Measurements from ENCODE around the gene CLEC2D. TPM values are rescaled to one million over a fixed set of nuclear protein-coding genes. Genes with fewer than 3 reads are reported as not detected.
A peak's percentile ranks its signal among the peaks of the same experiment; 100 is the strongest.
"Not testable (repeated sequence)": the region's sequence is repeated elsewhere in the genome, so short reads cannot be mapped to it uniquely, and the experiment has no call there.

CLEC2D gene, protein sequence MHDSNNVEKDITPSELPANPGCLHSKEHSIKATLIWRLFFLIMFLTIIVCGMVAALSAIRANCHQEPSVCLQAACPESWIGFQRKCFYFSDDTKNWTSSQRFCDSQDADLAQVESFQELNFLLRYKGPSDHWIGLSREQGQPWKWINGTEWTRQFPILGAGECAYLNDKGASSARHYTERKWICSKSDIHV
- total RNA-seq (2014; rRNA removed; shearing (Covaris generic)): 1.7 and 2.1 TPM in 2 replicates

DNA sequence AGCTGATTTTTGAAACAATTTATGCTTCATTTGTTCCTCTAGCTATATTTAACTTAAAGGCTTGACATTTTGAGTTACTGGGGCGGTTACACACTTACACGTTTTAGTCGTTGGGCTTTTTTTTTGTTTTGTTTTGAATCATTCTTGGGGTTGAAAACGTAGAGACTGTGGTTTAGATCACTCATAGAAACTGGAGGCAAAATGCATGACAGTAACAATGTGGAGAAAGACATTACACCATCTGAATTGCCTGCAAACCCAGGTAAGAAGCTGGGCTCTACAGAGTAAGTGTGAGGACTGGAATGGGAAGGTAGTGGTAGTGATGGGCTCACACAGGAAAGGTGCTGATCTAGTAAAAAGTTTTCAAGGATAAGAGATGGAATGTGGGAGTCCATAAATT lies at the start of gene CLEC2D:
TSS of gene CLEC2D (plus strand) at position 180 of the 400 bp plus-strand sequence. CDS start at position 202, 22 bp downstream.
- H3K9me3 ChIP-seq (replicated peaks): no peaks in the 10 kb centered on the region
- no peak within 1 kb of the TSS for H3K4me3 ChIP-seq
- peaks cover 4% of the 10 kb centered on the region for H3K36me3 ChIP-seq
- H3K27ac ChIP-seq: no peak within 1 kb of the TSS
- H3K4me1 ChIP-seq: peaks cover 3% of the 10 kb centered on the region; the same call in 1 of the 2 replicates
- DNase-seq: no peak
- no peaks in the 10 kb centered on the region for H3K27me3 ChIP-seq

DNA sequence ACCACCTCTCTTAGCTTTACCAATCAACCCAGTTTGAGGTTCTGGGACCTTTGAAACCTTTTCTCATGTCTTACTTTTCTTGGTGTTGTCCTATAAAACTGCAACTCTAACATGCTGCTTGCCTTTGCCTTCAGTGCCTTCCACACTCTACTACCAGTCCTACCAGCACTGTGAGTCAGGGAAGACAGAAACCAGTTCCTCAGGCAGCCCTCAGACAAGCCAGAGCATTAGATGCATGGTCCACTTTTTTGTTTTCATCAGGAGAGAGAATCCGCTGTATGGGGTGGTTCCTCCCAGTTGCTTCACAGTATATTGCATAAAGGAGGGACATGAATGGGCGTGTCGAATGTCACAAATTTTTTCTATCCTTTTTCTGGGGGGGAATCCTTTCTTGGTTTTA lies 44.5 kb upstream of the CLEC2D start:
- H3K4me3 ChIP-seq: no peak overlapping the region
- H3K4me1 ChIP-seq: peaks cover 7% of the 10 kb centered on the region; the same call in 1 of the 2 replicates
- no peaks in the 10 kb centered on the region for H3K36me3 ChIP-seq
- no peak overlapping the region for H3K27ac ChIP-seq
- H3K27me3 ChIP-seq: no peaks in the 10 kb centered on the region
- DNase-seq: no peak
- no peaks in the 10 kb centered on the region for H3K9me3 ChIP-seq (replicated peaks)

DNA sequence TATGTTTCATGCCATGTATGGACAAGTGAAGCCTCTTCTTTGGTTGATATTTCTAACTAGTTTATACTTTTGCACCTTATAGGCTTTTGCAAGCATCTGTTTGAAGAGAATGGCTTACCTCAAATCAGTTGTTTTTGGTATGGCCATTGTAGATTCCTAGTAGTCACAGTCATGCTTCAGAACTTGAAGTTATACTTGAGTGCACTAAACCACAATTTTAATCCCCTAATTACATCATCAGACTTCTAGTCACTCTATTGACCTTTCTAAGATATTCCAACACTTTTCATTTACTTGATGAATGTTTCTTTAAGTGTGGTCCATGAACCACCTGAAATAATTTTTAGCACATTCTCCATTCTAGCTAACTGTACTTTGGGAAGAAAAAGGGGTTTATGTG lies 43.2 kb upstream of the CLEC2D start:
- H3K27me3 ChIP-seq: no peaks in the 10 kb centered on the region
- peak in 1 of 2 experiments; percentile 20 for DNase-seq
- H3K4me1 ChIP-seq: peaks cover 7% of the 10 kb centered on the region; the same call in 1 of the 2 replicates

DNA sequence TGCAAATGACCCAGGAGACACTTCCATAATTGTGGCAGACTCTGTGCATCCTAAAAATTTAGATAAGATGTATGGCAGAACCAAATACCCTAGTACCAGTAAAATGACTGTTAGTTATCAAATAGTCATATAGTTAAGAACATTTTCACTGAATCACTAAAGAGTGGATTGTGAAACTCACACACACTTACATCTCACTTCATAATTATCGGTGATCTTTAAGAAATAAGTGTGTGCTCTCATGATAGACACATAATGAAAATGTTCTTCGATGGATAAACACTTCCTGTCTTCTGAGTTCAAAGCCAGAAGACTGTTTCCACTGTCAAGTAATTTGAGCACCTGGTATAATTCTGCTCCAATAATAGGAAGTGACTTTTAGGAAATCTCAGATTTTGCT lies 42.7 kb upstream of the CLEC2D start:
- no peak overlapping the region for H3K27ac ChIP-seq
- H3K4me1 ChIP-seq: peaks cover 7% of the 10 kb centered on the region; the same call in 1 of the 2 replicates
- no peak for DNase-seq
- H3K9me3 ChIP-seq (replicated peaks): no peaks in the 10 kb centered on the region
- no peak overlapping the region for H3K4me3 ChIP-seq
- no peaks in the 10 kb centered on the region for H3K36me3 ChIP-seq
- H3K27me3 ChIP-seq: no peaks in the 10 kb centered on the region

More for the DNA sequence above, 43.2 kb upstream of the CLEC2D start:
- Histone ChIP-seq H3K4me3 (no peak overlapping the region), H3K9me3 (replicated peaks) (no peaks in the 10 kb centered on the region), H3K27ac (no peak overlapping the region), H3K36me3 (no peaks in the 10 kb centered on the region)

DNA sequence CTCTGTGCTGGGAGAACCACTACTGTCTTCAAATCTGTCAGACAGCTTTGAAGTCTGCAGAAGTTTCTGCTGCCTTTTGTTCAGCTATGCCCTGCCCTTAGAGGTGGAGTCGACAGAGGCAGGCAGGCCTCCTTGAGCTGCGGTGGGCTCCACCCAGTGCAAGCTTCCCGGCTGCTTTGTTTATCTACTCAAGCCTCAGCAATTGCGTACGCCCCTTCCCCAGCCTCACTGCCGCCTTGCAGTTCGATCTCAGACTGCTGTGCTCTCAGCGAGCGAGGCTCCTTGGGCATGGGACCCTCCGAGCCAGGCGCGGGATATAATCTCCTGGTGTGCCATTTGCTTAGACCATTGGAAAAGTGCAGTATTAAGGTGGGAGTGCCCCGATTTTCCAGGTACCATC lies 36.7 kb upstream of the CLEC2D start:
- Histone ChIP-seq H3K36me3 (no peaks in the 10 kb centered on the region), H3K27me3 (no peaks in the 10 kb centered on the region), H3K4me1 (no peaks in the 10 kb centered on the region), H3K27ac (no peak overlapping the region), H3K4me3 (no peak overlapping the region), H3K9me3 (replicated peaks) (no peaks in the 10 kb centered on the region)
- no peak for DNase-seq

DNA sequence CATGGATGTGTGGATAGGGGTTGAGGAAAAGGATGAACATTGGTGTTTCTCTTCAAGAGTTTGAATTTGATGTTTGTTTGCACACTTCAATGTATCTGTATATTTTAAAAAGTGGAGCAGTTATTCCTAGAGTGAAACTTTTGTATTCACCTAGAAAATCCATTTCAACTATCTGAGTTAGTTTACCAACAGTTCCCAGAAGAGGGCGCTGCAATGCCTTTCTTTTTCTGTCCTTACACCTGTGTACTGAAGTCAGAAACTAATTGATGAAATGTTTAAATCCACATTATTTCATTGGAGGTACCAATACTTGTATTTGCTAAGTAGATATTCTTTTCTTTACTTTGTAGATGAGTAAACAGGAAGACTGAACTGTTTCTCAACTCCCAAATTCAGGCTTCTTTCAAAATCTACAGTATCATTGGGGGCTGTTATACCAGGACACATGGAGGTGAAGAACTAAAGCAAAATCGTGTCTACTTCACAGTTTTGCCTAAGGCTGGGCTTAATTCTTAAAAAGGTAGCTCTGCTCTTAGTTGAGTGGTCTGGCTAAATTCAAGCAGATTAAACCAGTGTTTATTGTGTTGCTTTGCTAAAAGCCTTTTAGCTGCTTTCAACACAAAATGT lies 35.2 kb upstream of the CLEC2D start:
- Histone ChIP-seq H3K36me3 (no peaks in the 10 kb centered on the region), H3K27me3 (no peaks in the 10 kb centered on the region), H3K9me3 (replicated peaks) (no peaks in the 10 kb centered on the region), H3K4me3 (no peak overlapping the region), H3K4me1 (no peaks in the 10 kb centered on the region), H3K27ac (no peak overlapping the region)
- peak; percentile 30 to 69 for DNase-seq

DNA sequence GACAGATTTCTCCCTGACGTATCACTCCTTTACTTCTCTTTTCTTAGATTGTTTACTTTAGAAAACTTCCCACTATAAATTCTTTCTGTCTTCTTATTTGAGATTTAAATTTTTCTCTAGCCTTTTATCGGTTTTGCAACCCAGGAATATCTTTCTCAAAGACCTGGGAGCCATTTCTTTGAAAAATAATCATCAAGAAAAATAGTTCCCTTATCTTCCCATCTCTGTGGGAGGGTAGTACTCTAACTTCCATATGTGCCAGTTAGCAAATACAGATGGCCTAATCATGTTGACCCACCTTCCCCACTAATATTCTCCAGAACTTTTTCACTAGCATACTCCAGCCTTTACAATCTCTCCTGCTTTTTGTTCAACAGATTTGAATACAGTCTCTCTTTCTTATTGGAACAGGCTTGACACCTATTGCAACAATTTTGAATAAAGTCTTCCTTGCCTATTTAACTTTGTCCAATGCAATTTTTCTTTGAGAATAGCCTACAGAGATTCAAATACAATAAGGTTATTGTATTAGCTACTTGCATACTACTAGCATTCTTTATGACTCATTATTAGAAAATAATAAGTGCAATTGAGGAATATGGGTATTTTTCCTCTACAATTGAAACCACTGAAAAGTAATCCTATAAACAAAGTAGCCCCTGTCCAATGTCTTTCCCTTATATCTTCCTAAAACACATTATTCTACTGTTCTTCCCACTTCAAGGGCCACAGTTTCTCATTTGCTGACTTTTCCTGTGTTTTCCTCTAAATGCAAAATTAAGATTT lies 34.4 kb upstream of the CLEC2D start:
- H3K4me1 ChIP-seq: no peaks in the 10 kb centered on the region
- no peaks in the 10 kb centered on the region for H3K9me3 ChIP-seq (replicated peaks)
- no peaks in the 10 kb centered on the region for H3K27me3 ChIP-seq
- H3K27ac ChIP-seq: no peak overlapping the region
- H3K36me3 ChIP-seq: no peaks in the 10 kb centered on the region
- H3K4me3 ChIP-seq: no peak overlapping the region
- DNase-seq: no peak

DNA sequence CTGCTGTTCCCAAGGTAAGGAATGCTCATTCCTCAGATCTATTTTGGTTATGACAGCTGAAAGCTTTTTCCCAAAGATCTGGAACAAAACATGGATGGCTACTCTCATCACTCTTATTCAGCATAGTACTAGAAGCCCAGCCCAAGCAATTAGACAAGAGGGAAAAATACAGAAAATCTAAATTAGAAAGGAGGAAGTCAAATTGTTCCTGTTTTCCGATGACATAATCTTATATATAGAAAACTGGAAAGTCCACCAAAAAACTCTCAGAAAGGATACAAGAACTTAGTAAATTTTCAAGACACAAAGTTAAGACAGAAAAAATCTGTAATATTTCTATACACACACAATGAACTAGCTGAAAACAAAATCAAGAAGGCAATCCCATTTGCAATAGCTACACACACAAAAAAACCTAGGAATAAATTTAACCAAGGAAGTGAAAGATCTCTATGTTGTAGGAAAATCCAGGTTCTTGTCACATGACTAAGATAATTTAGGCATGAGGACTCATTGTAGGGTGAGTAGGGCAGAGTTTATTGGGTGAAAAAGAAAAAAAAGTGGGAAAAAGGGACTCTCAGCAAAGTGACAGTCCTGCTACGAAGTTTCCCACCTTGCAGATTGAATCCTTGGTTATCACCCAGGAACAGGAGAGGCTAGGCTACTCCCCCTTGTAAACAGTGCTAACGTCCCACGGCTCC lies 33.2 kb upstream of the CLEC2D start:
- H3K27ac ChIP-seq: no peak overlapping the region
- H3K9me3 ChIP-seq (replicated peaks): no peaks in the 10 kb centered on the region
- no peak overlapping the region for H3K4me3 ChIP-seq
- no peaks in the 10 kb centered on the region for H3K27me3 ChIP-seq
- H3K36me3 ChIP-seq: no peaks in the 10 kb centered on the region
- DNase-seq: no peak
- H3K4me1 ChIP-seq: no peaks in the 10 kb centered on the region

DNA sequence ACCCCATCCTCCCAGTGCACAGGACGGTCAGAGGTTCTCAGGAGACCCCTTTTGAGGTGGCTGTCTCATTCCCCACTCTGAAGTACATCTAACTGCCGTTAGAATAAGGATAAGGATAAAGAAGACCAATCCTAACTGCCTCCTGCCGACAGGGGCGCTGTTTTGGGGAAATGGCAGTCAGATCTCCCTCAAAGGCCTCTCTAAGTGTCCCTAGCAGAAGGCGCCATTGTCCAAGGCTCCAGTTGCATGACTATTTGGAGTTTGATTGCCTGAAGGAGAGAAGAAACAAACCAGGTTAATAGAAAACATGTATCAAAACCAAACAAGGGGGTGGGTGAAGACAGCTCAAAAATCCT lies 32.7 kb upstream of the CLEC2D start:
- no peaks in the 10 kb centered on the region for H3K27me3 ChIP-seq
- H3K4me1 ChIP-seq: no peaks in the 10 kb centered on the region
- no peak for DNase-seq
- H3K27ac ChIP-seq: no peak overlapping the region
- no peak overlapping the region for H3K4me3 ChIP-seq
- no peaks in the 10 kb centered on the region for H3K36me3 ChIP-seq
- H3K9me3 ChIP-seq (replicated peaks): no peaks in the 10 kb centered on the region

DNA sequence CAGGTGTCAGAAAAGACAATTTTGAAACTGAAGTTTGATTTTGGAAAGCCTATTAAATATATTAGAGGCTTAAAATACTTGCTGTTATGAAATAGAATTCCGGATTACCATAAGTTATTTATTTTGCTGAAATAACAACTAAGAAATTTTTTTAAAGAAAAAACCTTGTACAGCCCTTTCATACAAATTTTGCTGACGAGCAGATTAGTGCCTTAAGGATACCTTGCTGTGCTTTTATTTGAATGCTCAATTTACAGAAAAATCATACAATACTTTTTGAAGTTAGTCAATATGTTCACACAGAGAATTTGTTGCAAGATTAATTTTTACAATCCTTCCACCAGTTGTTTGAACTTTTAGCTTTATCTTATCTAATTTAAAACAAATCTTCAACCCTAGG lies 29.5 kb upstream of the CLEC2D start:
- no peak overlapping the region for H3K4me3 ChIP-seq
- H3K27ac ChIP-seq: no peak overlapping the region
- no peaks in the 10 kb centered on the region for H3K4me1 ChIP-seq
- H3K9me3 ChIP-seq (replicated peaks): no peaks in the 10 kb centered on the region
- H3K27me3 ChIP-seq: no peaks in the 10 kb centered on the region
- no peaks in the 10 kb centered on the region for H3K36me3 ChIP-seq
- no peak for DNase-seq

DNA sequence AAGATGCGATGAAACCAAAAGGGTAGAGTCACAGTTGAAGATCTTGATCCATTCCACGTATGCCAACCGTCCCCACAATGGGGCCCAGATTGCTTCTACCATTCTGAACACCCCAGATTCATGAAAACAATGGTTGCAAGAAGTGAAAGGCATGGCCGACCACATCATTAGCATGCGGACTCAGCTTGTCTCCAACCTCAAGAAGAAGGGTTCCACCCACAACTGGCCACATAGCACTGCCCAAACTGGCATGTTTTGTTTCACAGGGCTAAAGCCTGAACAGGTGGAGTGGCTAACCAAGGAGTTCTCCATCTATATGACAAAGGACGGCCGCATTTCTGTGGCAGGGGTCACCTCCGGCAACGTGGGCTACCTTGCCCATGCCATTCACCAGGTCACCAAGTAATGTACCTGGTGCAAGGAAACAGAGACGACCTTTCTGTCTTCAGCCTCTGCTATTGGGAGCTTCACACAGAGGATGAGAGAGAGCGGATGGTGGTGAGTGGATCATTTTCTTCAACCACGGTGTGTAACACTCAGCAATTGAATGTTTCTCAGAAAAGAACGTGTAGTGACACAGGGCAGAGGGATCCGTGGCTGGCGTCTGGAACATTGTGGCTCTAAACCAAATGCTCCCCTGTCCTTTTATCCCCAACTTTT lies 26.8 kb upstream of the CLEC2D start:
- H3K27ac ChIP-seq: no peak overlapping the region
- no peak for DNase-seq
- no peaks in the 10 kb centered on the region for H3K36me3 ChIP-seq
- no peaks in the 10 kb centered on the region for H3K9me3 ChIP-seq (replicated peaks)
- no peak overlapping the region for H3K4me3 ChIP-seq
- H3K4me1 ChIP-seq: peaks cover 4% of the 10 kb centered on the region
- no peaks in the 10 kb centered on the region for H3K27me3 ChIP-seq

DNA sequence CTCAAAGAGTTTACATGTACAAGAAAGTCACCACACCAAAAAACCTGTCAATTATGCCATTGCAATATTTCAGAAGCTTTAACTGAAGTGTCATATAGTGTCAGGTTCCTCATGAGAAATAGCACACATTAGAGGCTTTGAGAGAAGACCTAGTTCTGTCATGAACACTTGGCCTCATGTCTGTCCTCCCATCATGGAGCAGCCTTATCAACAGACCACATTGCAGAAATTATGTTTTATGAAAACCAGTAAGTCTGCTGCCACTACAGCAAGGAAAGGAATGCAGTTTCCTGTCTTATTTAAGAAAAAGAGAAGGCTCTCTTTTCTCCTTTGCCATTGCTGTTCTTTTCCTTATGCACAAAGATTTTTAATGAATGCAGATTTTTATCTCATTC lies 26.2 kb upstream of the CLEC2D start:
- Histone ChIP-seq H3K27me3 (no peaks in the 10 kb centered on the region), H3K4me3 (no peak overlapping the region), H3K9me3 (replicated peaks) (no peaks in the 10 kb centered on the region), H3K4me1 (peaks cover 4% of the 10 kb centered on the region), H3K36me3 (no peaks in the 10 kb centered on the region), H3K27ac (no peak overlapping the region)
- DNase-seq: no peak

DNA sequence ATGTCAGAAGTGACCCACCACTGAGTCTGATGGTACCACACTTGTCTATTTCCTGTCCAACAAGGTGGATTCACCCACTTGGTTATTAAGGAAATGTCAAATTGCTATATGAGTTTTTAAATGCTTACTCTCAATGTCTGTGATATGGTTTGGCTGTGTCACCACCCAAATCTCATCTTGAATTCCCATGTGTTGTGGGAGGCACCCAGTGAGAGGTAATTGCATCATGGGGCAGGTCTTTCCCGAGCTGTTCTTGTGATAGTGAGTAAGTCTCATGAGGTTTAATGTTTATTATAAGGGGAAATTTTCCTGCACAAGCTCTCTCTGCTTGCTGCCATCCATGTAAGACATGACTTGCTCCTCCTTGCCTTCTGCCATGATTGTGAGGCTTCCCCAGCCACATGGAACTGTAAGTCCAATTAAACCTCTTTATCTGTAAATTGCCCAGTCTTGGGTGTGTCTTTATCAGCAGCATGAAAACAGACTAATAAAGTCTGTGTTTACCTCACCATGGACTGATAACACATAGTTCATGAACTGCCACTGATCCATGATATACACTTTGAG lies 24.4 kb upstream of the CLEC2D start:
- not testable (repeated sequence) for H3K4me3 ChIP-seq; H3K27ac ChIP-seq; H3K36me3 ChIP-seq; H3K9me3 ChIP-seq (replicated peaks); DNase-seq; H3K4me1 ChIP-seq; H3K27me3 ChIP-seq
